Stimulated activated CD4-positive, alpha-beta T cell treated with anti-CD3 and anti-CD28 coated beads, Interleukin-1b, Interleukin-23, amount 100 ng/mL, for 48 hours (primary cell): ENCODE results near the gene RMND1.
"Not testable (repeated sequence)": the region's sequence is repeated elsewhere in the genome, so short reads cannot be mapped to it uniquely, and the experiment has no call there.

Source experiments
- DNase-seq: peaks from one replicate; pipeline ENCODE4 v3.0.0-alpha.2; 2020

The RMND1 gene

GRCh38 chr6:151413372-151414145 lies 38.4 kb downstream of the RMND1 start:
- peak; percentile 25 for DNase-seq

GRCh38 chr6:151412909-151413308 lies 39.0 kb downstream of the RMND1 start:
- DNase-seq, result no peak

- DNase-seq, result no peak
These were observed 42.2 kb downstream of the RMND1 start for GRCh38 chr6:151409679-151410078.

GRCh38 chr6:151409260-151409659 lies 42.7 kb downstream of the RMND1 start:
- DNase-seq, result no peak

- no peak for DNase-seq
These were observed 43.1 kb downstream of the RMND1 start for GRCh38 chr6:151408858-151409257.

- no peak for DNase-seq
These were observed 48.0 kb downstream of the RMND1 start for GRCh38 chr6:151403919-151404308.

- DNase-seq, result no peak
These were observed 49.7 kb downstream of the RMND1 start for GRCh38 chr6:151402228-151402627.

- no peak for DNase-seq
These were observed 51.5 kb downstream of the RMND1 start for GRCh38 chr6:151400473-151400872.

- no peak for DNase-seq
These were observed 52.2 kb downstream of the RMND1 start for GRCh38 chr6:151399679-151400078.

GRCh38 chr6:151393410-151393809 lies 58.5 kb downstream of the RMND1 start:
- no peak for DNase-seq

- no peak for DNase-seq
These were observed 59.5 kb downstream of the RMND1 start for GRCh38 chr6:151392427-151392826.

GRCh38 chr6:151391471-151392413 lies 60.2 kb downstream of the RMND1 start, which contains the start of gene ZBTB2:
Gene ZBTB2, minus strand, starts transcription at chr6:151391559. Its CDS starts 17,922 bp downstream, at chr6:151373637.
- peak; percentile 69 for DNase-seq

GRCh38 chr6:151390851-151391470 lies 61.0 kb downstream of the RMND1 start:
- peak; percentile 79 for DNase-seq

- peak; percentile 98 for DNase-seq
These were observed 61.6 kb downstream of the RMND1 start for GRCh38 chr6:151390276-151390850.

- DNase-seq, result no peak
These were observed 62.2 kb downstream of the RMND1 start for GRCh38 chr6:151389618-151390275.

- DNase-seq, result no peak
These were observed 62.8 kb downstream of the RMND1 start for GRCh38 chr6:151388997-151389617.

- no peak for DNase-seq
These were observed 63.7 kb downstream of the RMND1 start for GRCh38 chr6:151388236-151388635.

GRCh38 chr6:151387175-151387970 lies 64.6 kb downstream of the RMND1 start:
- no peak for DNase-seq

GRCh38 chr6:151385177-151385576 lies 66.7 kb downstream of the RMND1 start:
- DNase-seq, result no peak

- DNase-seq, result no peak
These were observed 67.8 kb downstream of the RMND1 start for GRCh38 chr6:151384151-151384550.

GRCh38 chr6:151382631-151383030 lies 69.3 kb downstream of the RMND1 start:
- DNase-seq, result not testable (repeated sequence)
